Adipose tissue (tissue), 3 donors: ENCODE measurements around the gene DAB2IP. TPM values are rescaled to one million over a fixed set of nuclear protein-coding genes. Genes with fewer than 3 reads are reported as not detected.
"Not testable (repeated sequence)": the region's sequence is repeated elsewhere in the genome, so short reads cannot be mapped to it uniquely, and the experiment has no call there.

ENCODE experiments used
- H3K27ac ChIP-seq: one replicate; pipeline ENCODE4 v1.5.1; 2013; ENCODE audit warnings: low read depth, low read length
- WGBS, 3 donors: extraction: QIAGEN DNeasy Blood & Tissue Kit; methylation state at CpG; one replicate each; pipeline ENCODE4 v1.1.7; 2013; 5-methylcytosine and 5-hydroxymethylcytosine counted together
- polyA plus RNA-seq, 3 donors: library from polyadenylated mRNA; stranded (reverse); fragments of 200-250 nt; gene quantifications; one replicate each; pipeline ENCODE4 v1.2.3, GENCODE V29; 2013
- donor health status: healthy with polysubstance abuse.
- donor health status: Bipolar disorder and iron deficiency.
- donor health status: healthy.

Gene DAB2IP
- 10 to 100 TPM in 2 of 3 donors, 1 to 10 TPM in 1; 9.7 to 29.9 (median 20.6) TPM for polyA plus RNA-seq

DNA sequence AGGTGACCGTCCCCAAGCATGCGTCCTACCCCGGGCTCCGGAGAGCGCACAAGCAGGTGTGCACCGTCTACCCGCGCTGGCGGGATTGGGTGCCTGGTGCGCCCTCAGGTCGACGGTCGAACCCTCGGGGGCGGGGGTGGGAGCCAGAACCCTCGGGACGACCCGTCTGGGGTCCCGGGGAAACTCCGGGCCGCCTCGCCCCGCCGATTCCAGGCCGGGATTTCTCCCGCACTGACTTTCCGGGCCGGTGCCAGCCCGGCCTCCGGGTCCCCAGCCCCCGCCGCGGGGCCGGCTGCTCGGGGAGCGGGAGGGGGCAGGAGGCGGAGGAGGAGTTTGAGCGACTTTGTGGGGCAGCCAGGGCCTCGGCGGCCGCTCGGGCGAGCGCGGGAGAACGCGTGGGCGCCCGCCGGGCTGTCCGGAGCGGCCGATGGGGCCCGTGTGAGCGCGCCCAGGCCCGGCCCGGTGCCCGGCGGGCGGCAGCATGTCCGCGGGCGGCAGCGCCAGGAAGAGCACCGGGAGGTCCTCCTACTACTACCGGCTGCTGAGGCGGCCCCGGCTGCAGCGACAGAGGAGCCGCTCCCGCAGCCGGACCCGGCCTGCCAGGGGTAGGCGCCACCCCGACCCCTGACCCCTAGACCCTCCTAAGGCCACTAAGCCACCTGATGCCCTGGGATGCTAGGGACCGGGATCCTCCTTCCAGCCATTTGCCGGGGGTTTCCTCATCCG, at the start of gene DAB2IP:
TSS of gene DAB2IP (plus strand) at position 340 of the 726 bp plus-strand sequence. CDS start at position 482, 142 bp downstream.
- WGBS, 3 donors: 1 to 2% (median 1%) methylated on average over 62 to 79 of the region's 79 CpGs
- peak within 1 kb of the TSS; percentile 58 for H3K27ac ChIP-seq

DNA sequence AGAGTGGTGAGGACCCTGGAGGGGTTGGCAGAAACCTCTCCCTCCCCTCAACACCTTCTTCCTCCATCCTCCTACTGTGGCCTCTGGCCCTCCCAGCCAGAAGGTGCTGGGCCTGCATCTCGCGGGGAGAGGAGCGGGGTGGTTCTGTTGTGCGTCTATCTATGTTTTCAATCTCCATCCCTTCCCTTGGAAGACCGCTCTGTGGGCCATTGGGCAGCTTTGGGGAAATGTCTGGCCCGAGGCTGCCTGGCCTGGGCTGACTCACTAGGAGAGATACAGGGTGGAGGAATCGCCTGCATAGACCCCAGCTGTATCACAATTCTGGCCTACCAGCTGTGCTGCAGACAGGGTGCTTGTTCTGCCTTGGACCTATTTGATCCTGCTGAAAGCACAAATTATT, 48.4 kb upstream of the DAB2IP start:
- 92 to 96% (median 95%) methylated on average over 7 of the region's 7 CpGs for WGBS, 3 donors
- H3K27ac ChIP-seq: no peak overlapping the region

DNA sequence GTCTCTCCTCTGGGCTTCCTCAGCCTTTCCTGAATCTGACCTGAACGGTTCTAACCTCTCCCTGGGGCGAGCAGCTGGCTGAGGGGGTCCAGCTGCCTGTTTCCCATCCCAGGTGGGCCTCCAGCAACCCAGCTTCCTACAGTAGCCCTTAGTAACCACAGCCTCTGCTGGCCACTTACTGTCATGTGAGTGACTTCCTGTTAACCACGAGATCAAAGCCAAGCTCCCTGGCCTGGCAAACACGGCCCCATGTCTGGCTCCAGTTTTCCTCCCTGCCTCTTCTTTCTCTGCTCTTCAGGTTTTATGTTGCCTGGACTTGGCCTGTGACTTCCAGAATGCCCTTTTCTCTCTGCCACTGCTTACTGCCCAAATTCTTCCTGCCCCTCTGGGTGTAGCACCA, 47.2 kb upstream of the DAB2IP start:
- WGBS, 3 donors: 35 to 46% (median 43%) methylated on average over 4 of the region's 4 CpGs
- no peak overlapping the region for H3K27ac ChIP-seq

DNA sequence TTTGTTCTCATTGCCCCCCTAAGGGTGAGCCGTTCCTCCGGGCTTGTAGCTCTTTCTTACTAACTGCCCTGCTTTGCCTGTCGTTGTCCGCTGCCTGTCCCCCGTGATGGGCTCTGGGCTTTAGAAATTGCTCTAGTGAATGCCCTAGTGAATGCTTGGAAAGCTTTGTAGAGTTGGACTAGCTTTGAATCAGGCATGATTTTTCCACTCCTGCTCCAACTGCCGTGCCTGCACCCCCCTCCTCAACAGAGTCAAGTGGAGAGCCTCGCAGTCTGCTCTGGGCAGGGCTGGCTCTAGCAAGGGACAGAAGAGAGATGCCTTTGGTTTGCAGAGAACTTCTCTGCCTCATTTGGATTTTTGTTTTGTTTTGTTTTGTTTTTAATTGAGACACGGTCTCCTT, 46.8 kb upstream of the DAB2IP start:
- H3K27ac ChIP-seq: no peak overlapping the region
- WGBS, 3 donors: 85 to 94% (median 89%) methylated on average over 8 of the region's 8 CpGs

DNA sequence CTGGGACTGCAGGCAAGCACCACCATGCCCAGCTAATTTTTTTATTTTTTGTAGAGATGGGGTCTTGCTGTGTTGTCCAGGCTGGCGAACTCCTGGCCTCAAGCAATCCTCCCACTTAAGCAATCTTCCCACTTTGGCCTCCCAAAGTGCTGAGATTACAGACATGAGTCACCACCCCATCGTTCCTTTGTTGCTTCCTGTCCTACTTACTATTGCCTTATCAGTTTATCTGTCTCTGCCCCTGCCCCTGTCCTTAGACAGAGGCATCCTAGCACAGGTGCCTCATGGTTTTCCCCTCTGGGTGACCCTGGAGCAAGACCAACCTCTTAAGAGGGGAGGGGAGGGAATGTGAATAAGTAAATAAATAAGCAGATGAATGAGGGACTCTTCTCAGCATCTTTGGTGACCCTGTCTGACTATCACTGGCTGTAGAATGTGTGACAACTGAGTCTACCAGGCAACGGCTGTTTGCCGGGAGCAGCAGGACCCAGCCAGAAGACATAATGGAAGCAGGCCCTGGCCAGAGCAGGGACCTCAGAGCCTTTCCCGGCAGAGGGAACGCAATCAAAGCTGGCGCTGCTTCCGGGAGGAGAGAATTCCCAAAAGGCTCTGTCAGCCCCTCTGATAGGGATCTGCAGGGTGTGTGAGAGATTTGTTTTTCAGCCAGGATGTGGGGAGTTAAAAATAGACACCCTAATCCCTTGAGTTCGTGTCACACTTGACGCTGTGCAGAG, 43.8 kb upstream of the DAB2IP start:
- WGBS, 3 donors: 33 to 69% (median 42%) methylated on average over 10 of the region's 10 CpGs
- no peak overlapping the region for H3K27ac ChIP-seq

DNA sequence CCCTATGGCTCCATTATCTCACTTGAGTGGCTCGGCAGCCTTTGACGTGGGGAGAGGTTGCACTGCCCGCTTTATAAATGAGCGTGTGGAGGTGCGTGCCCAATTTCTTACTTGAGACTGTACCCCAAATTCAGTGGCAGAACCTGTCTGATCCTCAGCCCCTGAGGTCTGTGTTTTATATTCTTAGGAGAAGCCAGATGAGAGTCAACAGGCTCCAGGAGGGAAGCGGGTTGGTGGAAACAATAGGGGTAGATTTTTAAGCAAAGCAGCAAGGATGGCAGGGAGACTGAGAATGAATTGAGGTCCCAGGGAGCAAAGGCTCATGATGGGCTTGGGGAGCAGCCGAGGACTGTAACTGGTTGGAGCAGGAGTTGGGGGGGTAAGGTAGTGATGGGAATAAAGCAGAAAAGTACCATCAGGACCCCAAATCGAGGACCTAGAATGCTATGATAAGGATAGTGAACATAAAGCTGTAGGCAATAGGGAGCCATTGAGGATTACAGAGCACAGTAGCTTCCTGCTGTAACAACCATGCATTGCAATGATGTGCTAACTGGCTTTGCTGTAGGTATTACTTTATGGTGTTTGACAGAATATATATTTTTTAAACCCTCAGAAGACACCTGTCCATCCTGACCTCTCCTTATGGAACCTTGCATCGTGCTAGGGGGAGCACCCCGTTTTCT, 43.1 kb upstream of the DAB2IP start:
- 68 to 85% (median 68%) methylated on average over 10 of the region's 10 CpGs for WGBS, 3 donors
- no peak overlapping the region for H3K27ac ChIP-seq

DNA sequence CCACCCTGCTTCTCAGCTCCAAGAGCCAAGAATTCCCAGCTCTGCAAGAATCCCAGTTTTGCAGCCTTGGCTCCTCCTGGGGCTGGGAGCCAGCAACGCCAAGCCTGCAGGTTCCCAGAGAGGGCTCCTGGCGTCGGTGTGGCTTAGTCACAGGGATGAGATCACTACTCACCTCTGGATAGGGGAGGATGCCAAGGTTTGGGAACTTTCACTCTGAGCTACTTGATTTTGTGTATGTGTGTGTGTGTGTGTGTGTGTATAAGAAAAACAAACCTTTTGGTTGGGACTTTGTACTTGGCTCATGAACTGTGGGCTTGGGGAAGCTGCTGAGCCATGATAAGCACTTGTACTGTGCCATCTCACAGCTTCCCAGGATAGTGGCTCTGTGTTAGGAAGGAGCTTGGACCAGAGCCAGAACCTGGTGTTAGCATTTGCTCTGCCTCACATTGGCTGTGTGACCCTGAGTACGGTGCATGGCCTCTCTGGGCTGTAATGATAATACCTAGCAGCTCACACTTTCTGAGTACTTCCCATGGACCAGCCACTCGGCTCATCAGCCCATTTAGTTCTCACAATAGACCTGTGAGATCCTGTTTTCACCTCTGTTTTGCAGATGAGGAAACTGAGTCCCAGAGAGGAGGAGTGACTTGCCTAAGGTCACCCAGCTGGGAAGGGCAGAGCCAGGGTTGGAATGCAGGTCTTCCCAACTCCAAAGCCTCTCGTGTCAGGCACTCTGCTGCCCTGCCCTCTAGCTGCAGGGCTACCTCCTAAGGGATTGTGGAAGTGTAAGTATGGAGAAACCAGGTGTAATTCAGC, 41.4 kb upstream of the DAB2IP start:
- WGBS, 3 donors: 54 to 66% (median 63%) methylated on average over 6 of the region's 6 CpGs
- H3K27ac ChIP-seq: no peak overlapping the region

DNA sequence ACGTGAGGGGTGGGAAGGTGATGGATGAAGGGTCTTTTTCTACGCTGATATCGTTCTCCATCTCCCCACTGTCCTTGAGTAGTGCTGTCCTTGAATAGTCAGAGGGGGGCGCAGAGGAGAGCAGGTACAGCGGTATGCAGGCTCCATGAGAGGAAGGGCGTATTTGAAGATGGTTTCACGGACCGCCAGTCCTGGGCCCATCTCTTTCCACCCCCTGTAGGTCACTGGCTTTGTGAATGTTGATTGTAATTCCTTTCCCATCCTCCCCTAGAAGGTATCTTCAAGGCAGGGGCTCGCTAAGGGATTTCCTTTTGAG, 40.8 kb upstream of the DAB2IP start:
- no peak overlapping the region for H3K27ac ChIP-seq
- WGBS, 3 donors: 85 to 90% (median 85%) methylated on average over 9 of the region's 9 CpGs

DNA sequence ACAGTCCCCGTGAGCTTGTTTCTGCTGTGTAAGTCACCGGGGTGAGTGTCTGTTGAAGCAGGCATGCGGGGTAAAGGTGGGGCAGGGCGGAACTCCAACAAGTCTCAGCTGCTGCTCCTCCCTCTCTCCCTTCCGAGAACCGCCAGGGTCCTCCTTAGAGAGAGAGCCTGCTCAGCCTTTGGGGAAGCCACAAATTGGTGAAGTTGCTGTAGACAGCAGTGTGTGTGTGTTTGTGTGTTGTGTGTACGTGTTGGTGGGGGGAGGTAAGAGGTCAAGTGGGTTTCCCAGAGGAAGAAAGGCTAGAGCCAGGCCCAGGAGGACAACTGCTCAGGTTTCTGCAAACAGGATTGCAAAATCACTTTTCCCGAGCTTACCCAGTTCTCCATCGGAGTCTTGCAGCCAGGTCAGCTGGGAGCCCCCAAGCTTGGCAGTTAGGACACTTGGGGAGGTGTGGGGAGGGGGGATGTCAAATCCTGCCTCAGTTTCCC, 38.9 kb upstream of the DAB2IP start:
- no peak overlapping the region for H3K27ac ChIP-seq
- 5 to 53% (median 9%) methylated on average over 9 of the region's 9 CpGs for WGBS, 3 donors

DNA sequence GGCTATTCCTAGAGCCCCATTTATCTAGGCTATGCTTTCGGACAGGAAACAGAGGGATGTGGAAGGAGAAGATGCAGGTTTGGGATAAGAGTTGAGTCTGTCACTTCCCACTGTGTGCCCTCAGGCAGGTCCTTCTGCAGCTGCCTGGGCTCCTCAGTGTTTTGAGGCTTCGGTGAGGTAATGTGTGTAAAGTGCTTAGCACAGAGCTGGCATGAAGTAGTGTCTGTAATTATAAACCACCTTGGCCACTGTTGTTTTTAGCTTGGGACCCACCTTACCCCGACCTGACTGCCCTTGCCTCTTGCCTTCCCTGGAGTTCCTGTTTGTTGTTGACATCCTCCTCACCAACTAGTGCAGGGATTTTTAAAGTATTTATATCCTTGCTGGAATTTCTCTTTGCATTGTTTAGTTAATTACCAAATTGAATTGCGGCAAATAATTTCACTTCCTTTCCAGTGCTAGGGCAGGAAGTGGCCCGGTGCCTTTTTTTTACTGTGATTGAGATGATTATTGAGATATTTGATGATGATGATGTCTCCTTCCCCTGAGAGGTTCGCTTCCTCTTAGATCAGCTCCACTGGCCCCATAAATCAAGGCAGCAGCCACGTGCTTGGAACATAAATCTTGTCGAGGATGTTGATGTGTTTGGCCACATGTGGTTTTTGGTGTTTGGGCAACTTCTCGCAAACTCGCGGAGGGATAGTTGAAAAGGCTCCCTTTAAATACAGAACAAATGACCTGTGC, 38.3 kb upstream of the DAB2IP start:
- 29 to 59% (median 33%) methylated on average over 11 of the region's 11 CpGs for WGBS, 3 donors
- H3K27ac ChIP-seq: no peak overlapping the region

DNA sequence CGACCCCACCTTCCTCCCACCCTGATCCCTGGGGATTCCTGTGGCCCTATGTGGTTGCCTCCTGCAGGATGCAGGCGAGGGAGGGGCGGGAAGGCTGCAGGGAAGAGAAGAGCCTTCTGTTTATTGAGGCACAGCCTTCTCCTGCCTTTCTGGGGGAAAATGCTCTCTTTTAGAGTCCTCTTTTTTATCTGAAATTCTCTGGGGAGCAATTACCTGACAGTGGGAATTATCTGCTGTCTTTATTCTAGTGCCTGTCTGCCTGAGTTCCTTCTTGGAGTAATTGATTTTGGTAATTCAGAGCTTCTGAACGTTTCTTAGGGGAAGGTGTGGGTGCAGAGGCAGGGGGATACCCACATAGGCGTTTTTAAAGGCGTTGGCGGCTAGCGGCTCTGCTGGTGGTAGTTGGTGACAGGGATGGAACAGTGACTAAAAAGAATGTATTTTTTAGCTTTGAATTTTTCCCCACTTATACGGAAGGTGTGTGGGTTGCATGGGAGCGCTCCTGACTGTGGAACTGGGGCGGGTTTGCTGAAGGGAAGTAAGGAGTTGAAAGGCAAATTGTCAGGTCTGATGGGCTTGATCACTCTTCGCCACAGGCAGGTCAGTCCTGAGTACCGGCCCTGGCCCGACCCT, 35.2 kb upstream of the DAB2IP start:
- H3K27ac ChIP-seq: no peak overlapping the region
- WGBS, 3 donors: 86 to 88% (median 87%) methylated on average over 14 of the region's 14 CpGs

DNA sequence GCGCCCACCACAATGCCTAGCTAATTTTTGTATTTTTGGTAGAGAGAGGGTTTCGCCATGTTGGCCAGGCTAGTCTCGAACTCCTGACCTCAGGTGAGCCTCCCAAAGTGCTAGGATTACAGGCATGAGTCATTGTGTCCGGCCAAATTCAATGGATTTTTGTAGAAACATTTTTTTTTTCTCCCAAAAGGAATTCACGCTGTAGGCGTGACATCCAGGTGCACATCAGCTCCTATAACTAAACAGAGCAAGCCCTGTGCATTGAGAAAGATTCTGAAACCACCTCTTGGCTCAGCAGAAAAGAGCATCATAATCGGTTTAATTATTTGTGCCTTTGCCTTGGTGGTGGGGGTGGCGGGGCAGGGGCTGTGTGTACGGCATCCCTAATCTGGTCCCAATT, 32.9 kb upstream of the DAB2IP start:
- WGBS, 3 donors: 82 to 88% (median 87%) methylated on average over 9 of the region's 9 CpGs
- no peak overlapping the region for H3K27ac ChIP-seq

DNA sequence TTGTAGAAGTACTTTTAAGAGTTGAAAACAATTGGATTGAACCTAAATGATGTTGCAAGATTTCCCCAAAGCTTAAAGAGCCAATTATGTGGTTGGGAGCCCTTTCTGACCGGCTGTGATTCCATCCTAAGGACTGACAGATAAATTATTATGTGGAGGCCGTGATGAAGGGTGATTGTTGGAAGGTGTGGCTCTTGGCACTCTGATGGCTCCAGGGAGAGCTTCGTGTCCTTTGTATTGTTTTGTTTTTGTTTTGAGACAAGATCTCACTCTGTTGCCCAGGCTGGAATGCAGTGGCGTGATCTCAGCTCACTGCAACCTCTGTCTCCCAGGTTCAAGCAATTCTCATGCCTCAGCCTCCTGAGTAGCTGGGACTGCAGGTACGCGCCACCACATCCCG, 32.5 kb upstream of the DAB2IP start:
- WGBS, 3 donors: 84 to 89% (median 88%) methylated on average over 7 of the region's 7 CpGs
- H3K27ac ChIP-seq: not testable (repeated sequence)

DNA sequence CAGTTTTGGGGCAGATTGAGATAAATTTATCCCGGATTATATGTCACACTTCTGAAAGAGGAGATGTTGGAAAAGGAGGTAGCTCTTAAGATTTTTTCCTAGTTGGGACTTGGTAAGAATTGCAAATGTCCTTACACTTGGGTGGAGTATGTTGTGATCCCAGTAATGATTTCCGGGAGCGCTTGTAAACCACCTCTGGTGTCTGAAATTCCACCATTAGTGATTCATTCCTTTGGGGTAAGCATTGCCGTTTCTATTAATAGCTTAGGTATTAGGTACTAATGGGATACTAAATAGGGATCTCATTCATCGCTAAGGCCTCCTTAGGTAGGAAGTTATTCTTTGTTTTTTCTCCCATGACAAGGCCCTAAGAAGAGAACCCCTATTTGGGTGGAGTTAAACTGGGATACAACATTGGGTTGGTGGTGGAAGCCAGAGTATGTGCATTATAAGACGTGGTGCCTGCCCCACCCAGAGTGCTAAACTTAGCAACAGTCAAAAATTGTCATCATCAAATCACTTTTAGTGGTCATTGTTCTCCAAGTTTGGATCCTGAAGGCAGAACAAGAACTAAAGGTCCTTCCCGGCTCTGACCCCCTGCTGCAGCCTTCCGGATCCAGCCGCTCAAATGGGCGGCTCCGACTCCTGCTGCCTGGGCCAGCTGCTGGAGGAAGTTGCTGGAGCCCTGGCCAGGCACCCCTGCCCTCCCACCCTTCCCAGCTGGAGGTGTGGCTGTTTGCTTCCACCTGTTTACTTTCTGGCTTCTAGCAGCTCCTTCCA, 31.7 kb upstream of the DAB2IP start:
- WGBS, 3 donors: 73 to 82% (median 75%) methylated on average over 11 of the region's 11 CpGs
- no peak overlapping the region for H3K27ac ChIP-seq

DNA sequence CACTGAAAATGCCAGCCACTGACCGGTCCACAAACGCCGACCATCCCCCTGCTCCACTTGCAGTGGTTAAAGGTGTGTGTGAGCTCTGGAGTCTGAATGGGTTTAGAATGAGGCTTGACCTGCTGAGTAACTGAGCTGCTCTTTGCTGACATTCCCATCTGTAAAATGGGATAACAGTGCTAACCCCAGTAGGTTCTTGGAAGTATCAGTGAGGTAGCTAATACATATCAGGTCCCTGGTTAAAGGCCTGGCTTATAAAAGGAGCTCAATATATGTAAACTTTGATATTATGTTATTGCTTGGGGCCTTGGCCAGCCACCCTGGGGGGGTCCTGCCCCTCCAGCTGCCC, 31.1 kb upstream of the DAB2IP start:
- no peak overlapping the region for H3K27ac ChIP-seq
- 76 to 92% (median 81%) methylated on average over 3 of the region's 3 CpGs for WGBS, 3 donors

DNA sequence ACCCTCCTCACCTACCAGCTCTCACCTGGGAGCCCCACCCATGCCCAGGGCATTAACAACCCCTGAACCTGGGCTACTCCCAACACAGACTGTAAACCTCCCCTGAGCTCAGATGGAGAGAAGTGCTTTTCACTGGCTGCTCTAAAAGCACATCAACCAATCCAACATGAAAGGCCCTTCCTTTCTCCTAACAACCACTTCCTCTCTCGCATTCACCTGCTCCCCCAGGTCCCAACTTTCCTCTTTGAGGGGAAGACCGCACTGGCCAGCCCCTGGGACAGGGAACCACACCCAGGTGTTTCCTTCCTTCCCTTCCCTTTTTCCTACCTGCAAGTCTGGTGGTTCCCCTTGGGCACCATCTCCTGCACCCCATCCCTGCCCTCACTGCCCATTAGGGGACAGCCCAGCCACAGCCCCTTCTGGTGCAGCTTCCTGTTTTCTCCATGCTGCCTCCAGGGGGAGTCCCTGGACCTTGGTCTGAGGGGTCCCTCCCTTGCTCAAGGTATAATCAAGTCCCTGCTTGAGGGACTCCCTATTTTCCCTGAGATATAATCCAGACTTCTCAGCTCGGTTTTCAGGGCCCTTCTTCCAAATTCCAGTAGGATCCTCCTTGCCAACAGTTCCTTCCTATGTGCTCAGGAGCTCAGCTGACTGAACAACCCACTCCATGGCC, 30.5 kb upstream of the DAB2IP start:
- H3K27ac ChIP-seq: no peak overlapping the region
- 35 to 67% (median 56%) methylated on average over 3 of the region's 3 CpGs for WGBS, 3 donors
